Endometrial microvascular endothelial cells (primary cell): ENCODE data around the gene NBPF6. TPM values are rescaled to one million over a fixed set of nuclear protein-coding genes. Genes with fewer than 3 reads are reported as not detected.
"Not testable (repeated sequence)": the region's sequence is repeated elsewhere in the genome, so short reads cannot be mapped to it uniquely, and the experiment has no call there.

ENCODE experiments used
- in situ Hi-C: cut with HindIII; loops from 2 replicates; pipeline ENCODE4 v1.10.0; 2017; ENCODE audit warnings: low sequenced_read_pairs, low pct_unique_long_range_greater_than_20kb; ENCODE audit errors: inconsistent ontology term
- total RNA-seq: library from RNA; depleted of rRNA; stranded (reverse); fragments of >200 nt; gene quantifications from one replicate; pipeline ENCODE4 v1.2.3, GENCODE V29; 2015; ENCODE audit errors: inconsistent ontology term

Gene NBPF6
- total RNA-seq, 1 donor from 2014 or later: not detected

- in situ Hi-C loops: not testable (repeated sequence)
Measured at GRCh38 chr1:108485990-108486389, 35.8 kb downstream of the NBPF6 start.

- in situ Hi-C loops: not testable (repeated sequence)
Measured at GRCh38 chr1:108486707-108487106, 36.6 kb downstream of the NBPF6 start.

GRCh38 chr1:108495008-108495407 lies 44.9 kb downstream of the NBPF6 start:
- in situ Hi-C loops: not testable (repeated sequence)

DNA sequence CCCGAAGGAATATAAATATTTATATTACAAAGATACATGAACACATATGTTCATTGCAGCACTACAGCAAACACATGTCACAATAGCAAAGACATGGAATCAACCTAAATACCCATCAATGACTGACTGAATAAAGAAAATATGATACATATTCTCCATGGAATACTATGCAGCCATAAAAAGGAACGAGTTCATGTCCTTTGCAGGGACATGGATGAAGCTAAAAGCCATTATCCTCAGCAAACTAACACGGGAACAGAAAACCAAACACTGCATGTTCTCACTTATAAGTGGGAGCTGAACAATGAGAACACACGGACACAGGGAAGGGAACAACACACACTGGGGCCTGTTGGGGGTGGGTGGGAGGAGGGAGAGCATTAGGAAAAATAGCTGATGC lies 46.7 kb downstream of the NBPF6 start:
- in situ Hi-C loops: not testable (repeated sequence)

GRCh38 chr1:108502138-108502537 lies 52.0 kb downstream of the NBPF6 start:
- in situ Hi-C loops: no loop called here

DNA sequence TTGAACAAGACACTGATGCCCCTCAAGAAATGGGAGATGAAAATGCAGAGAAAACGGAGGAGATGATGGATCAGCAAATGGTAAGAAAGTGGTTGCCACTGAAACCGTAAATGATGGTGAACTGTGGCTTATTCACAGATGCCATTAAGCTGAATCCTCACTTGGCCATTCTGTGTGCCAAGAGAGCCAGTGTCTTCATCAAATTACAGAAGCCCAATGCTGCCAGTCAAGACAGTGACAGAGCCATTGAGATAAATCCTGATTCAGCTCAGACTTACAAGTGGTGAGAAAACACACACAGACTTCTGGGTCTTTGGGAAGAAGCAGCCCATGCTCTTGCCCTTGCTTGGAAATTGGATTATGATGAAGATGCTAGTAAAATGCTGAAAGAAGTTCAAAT lies 52.5 kb downstream of the NBPF6 start:
- in situ Hi-C loops: no loop called here

GRCh38 chr1:108503062-108503733 lies 53.1 kb downstream of the NBPF6 start:
- in situ Hi-C loops: no loop called here

DNA sequence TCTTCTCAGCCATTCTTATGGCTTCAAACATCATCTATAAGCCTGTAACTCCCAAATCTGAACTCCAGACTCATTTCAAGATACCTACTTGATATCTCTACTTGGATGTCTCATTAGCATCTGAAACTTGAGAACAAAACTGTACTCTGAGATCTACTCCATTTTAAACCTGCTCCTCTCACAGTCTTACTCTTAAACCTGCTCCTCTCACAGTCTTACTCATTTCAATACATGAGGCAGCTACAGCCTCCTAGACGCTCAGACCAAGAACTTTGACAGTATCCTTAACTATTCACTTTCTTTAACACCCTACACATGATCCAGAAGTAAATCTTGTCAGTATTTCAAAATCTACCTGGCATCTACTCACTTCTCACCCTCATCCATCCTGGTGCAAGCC lies 54.3 kb downstream of the NBPF6 start:
- in situ Hi-C loops: no loop called here

DNA sequence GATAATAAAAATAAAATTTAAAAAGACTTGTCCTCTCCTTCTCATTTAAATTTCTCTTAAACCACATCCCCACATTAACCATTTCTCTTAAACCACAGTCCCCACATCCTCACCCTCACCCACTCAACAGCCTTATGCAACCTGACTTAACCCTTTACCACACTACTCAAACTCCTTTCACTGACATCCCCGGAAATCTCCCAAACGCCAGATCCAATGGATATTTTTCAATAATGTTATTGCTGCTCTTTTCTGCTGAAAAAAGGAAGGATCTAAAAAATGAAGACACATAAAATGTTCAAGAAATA lies 55.6 kb downstream of the NBPF6 start:
- in situ Hi-C loops: no loop called here

GRCh38 chr1:108511764-108512163 lies 61.6 kb downstream of the NBPF6 start:
- in situ Hi-C loops: no loop called here

GRCh38 chr1:108512239-108513043 lies 62.3 kb downstream of the NBPF6 start:
- in situ Hi-C loops: no loop called here

- in situ Hi-C loops: no loop called here
Measured at GRCh38 chr1:108513044-108513415, 62.9 kb downstream of the NBPF6 start.

DNA sequence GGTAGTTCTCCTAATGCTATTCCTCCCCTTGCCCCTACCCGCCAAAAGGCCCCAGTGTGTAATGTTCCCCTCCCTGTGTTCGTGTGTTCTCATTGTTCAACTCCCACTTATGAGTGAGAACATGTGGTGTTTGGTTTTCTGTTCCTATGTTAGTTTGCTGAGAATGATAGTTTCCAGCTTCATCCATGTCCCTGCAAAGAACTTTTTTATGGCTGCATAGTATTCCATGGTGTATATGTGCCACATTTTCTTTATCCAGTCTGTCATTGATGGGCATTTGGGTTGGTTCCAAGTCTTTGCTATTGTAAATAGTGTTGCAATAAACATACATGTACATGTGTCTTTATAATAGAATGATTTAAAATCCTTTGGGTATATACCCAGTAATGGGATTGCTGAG lies 63.8 kb downstream of the NBPF6 start:
- in situ Hi-C loops: not testable (repeated sequence)

DNA sequence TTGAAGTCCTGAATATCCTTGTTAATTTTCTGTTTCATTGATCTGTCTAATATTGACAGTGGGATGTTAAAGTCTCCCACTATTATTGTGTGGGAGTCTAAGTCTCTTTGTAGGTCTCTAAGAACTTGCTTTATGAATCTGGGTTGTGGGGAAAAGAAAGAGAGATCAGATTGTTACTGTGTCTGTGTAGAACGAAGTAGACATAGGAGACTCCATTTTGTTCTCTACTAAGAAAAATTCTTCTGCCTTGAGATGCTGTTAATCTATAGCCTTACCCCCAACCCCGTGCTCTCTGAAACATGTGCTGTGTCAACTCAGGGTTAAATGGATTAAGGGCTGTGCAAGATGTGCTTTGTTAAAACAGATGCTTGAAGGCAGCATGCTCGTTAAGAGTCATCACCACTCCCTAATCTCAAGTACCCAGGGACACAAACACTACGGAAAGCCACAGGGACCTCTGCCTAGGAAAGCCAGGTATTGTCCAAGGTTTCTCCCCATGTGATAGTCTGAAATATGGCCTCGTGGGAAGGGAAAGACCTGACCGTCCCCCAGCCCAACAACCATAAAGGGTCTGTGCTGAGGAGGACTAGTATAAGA lies 67.3 kb downstream of the NBPF6 start:
- in situ Hi-C loops: not testable (repeated sequence)

Other genes with a start within 250 kb of the NBPF6 start
- gene SLC25A24, start 250.0 kb upstream of the NBPF6 start, total RNA-seq: 45.7 TPM
- gene NBPF4, start 206.3 kb upstream of the NBPF6 start, total RNA-seq: not detected
- gene EEIG2, start 109.8 kb downstream of the NBPF6 start, total RNA-seq: 2.0 TPM
- gene HENMT1, start 210.8 kb downstream of the NBPF6 start, total RNA-seq: 1.8 TPM
- gene PRPF38B, start 242.0 kb downstream of the NBPF6 start, total RNA-seq: 9.1 TPM